Kidney epithelial cell (primary cell): ENCODE results near the gene SGPL1. TPM values are rescaled to one million over a fixed set of nuclear protein-coding genes. Genes with fewer than 3 reads are reported as not detected.
A peak's percentile ranks its signal among the peaks of the same experiment; 100 is the strongest.

Experiments used
- DNase-seq: peaks from one replicate; pipeline ENCODE4 v3.0.0-alpha.2; 2010; ENCODE audit warnings: low read depth
- H3K27me3 ChIP-seq: 2 replicates; pipeline ENCODE4 v1.6.0; 2011; ENCODE audit warnings: low read length; ENCODE audit not compliant: control insufficient read depth, insufficient read depth
- H3K36me3 ChIP-seq: 2 replicates; pipeline ENCODE4 v1.5.1; 2011; ENCODE audit warnings: low read length; ENCODE audit not compliant: control insufficient read depth, insufficient read depth
- H3K4me3 ChIP-seq: 2 replicates; pipeline ENCODE4 v1.5.1; 2011; ENCODE audit warnings: low read depth, mild to moderate bottlenecking, control low read depth, low read length
- total RNA-seq: library from RNA; depleted of rRNA; stranded (reverse); fragments of >200 nt; gene quantifications from 2 replicates; pipeline ENCODE4 v1.2.3, GENCODE V29; 2015
- TF ChIP-seq, protein P1 (sequence below): IDR thresholded peaks from 2 replicates; pipeline ENCODE4 v1.5.1; 2011; ENCODE audit warnings: mild to moderate bottlenecking, moderate library complexity, low read length, control low read depth, inconsistent platforms; ENCODE audit not compliant: insufficient read depth, poor library complexity, severe bottlenecking

The SGPL1 gene
- total RNA-seq, 1 donor from 2014 or later: 83.5 TPM

DNA sequence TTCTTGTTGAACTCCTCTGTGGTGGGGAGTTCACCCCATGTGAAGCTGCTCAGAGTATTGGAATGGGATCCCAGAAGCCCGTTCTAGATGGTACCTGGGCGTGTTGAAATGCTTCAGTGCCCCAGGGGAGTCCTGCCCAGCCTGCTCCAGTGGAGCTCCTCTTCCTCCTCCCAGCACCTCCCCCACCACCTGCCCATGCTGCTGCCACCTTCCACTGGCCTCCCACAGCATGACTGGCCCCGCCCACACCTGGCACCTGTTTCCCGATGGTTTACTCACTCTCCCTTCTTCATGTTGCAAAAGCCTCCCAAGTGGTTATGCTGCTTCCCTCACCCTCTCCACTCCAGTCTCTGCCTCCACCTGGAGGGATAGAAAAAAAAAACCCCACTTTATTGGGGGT is 104.8 kb downstream of the SGPL1 start:
- TF ChIP-seq, protein P1, sequence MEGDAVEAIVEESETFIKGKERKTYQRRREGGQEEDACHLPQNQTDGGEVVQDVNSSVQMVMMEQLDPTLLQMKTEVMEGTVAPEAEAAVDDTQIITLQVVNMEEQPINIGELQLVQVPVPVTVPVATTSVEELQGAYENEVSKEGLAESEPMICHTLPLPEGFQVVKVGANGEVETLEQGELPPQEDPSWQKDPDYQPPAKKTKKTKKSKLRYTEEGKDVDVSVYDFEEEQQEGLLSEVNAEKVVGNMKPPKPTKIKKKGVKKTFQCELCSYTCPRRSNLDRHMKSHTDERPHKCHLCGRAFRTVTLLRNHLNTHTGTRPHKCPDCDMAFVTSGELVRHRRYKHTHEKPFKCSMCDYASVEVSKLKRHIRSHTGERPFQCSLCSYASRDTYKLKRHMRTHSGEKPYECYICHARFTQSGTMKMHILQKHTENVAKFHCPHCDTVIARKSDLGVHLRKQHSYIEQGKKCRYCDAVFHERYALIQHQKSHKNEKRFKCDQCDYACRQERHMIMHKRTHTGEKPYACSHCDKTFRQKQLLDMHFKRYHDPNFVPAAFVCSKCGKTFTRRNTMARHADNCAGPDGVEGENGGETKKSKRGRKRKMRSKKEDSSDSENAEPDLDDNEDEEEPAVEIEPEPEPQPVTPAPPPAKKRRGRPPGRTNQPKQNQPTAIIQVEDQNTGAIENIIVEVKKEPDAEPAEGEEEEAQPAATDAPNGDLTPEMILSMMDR: no peak
- peaks cover 31% of the 10 kb centered on the region for H3K27me3 ChIP-seq

GRCh38 chr10:70921285-70921684 is 105.5 kb downstream of the SGPL1 start:
- no peaks in the 10 kb centered on the region for H3K36me3 ChIP-seq
- TF ChIP-seq, protein P1: no peak
- no peak for DNase-seq
- H3K4me3 ChIP-seq: no peak overlapping the region
- H3K27me3 ChIP-seq: peaks cover 27% of the 10 kb centered on the region

More for the DNA sequence above, 104.8 kb downstream of the SGPL1 start:
- DNase-seq: no peak
- H3K36me3 ChIP-seq: no peaks in the 10 kb centered on the region
- no peak overlapping the region for H3K4me3 ChIP-seq

DNA sequence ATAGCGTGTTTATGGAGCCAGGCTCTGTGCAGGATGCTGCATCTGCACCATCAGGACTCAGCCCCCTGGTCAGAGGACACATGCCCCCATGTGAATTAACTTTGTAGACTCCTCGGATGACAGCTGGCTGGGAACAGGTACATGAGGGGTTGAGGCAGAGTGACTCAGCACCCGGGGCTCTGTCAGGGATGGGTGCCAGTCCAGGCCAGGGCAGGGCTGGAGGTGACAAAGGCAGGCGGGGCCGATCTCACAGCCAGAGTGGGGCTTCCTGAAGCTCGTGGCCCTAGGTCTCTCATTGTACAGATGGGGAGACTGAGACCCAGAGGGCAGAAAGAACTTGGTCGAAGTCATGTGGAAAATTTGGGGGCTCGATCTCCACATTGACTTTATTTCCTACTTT is 107.9 kb downstream of the SGPL1 start:
- no peaks in the 10 kb centered on the region for H3K36me3 ChIP-seq
- TF ChIP-seq, protein P1: no peak
- no peak overlapping the region for H3K4me3 ChIP-seq
- peaks cover 13% of the 10 kb centered on the region for H3K27me3 ChIP-seq
- DNase-seq: no peak

GRCh38 chr10:70925377-70926225 is 109.9 kb downstream of the SGPL1 start:
- DNase-seq: no peak
- Histone ChIP-seq H3K4me3 (no peak overlapping the region), H3K27me3 (peaks cover 8% of the 10 kb centered on the region), H3K36me3 (no peaks in the 10 kb centered on the region)
- TF ChIP-seq, protein P1: peak; percentile 97

GRCh38 chr10:70926226-70927000 is 110.7 kb downstream of the SGPL1 start:
- H3K27me3 ChIP-seq: peaks cover 8% of the 10 kb centered on the region
- no peaks in the 10 kb centered on the region for H3K36me3 ChIP-seq
- TF ChIP-seq, protein P1: no peak
- no peak for DNase-seq
- no peak overlapping the region for H3K4me3 ChIP-seq
